Left colon (tissue), 2 donors: ENCODE results near the gene UQCRH. TPM values are rescaled to one million over a fixed set of nuclear protein-coding genes. Genes with fewer than 3 reads are reported as not detected.
"Not testable (repeated sequence)": the region's sequence is repeated elsewhere in the genome, so short reads cannot be mapped to it uniquely, and the experiment has no call there.

ENCODE experiments used
- ATAC-seq: fragments of 200-7000 bp; cut with Tn5 transposase; one replicate; pipeline ENCODE4 v1.9.1; 2020; ENCODE audit warnings: mild to moderate bottlenecking, moderate library complexity
- DNase-seq, 2 donors: peaks; one replicate each; pipeline ENCODE4 v3.0.0-alpha.2; 2020
- intact Hi-C, 2 donors: fragments of 100-400 bp; cut with DNase I in 1 of 2; cut with micrococcal nuclease in 1 of 2; formaldehyde crosslinking; loops; one replicate each; pipeline versions ENCODE4 v1.11.2 to v1.14.0; 2022; cut with DNase I, micrococcal nuclease
- total RNA-seq, 2 donors: library from RNA; stranded (reverse); fragmentation: NEBNext Ultra II Directional; extraction: Animal tissue kit (Norgen Biotek cat#: 25700); gene quantifications; one replicate each; pipeline ENCODE4 v1.2.1, GENCODE V29; 2021
- donor health status: DM: no; HTN: no; CAD: no.
- donor health status: DM: yes; HTN: yes; CAD: no.

UQCRH gene
- total RNA-seq, 2 donors from 2014 or later = 362 to 413 TPM

- DNase-seq = no peak
- ATAC-seq = no peak
Measured at GRCh38 chr1:46362158-46362557, 58.7 kb downstream of the UQCRH start.

GRCh38 chr1:46363121-46363520 is 59.6 kb downstream of the UQCRH start:
- DNase-seq (no peak), ATAC-seq (no peak)
- intact Hi-C loops = no loop called here

More at GRCh38 chr1:46362158-46362557, 58.7 kb downstream of the UQCRH start:
- intact Hi-C loops = no loop called here

GRCh38 chr1:46364612-46365011 is 61.1 kb downstream of the UQCRH start:
- no peak for ATAC-seq
- DNase-seq = no peak
- intact Hi-C loops = no loop called here

DNA sequence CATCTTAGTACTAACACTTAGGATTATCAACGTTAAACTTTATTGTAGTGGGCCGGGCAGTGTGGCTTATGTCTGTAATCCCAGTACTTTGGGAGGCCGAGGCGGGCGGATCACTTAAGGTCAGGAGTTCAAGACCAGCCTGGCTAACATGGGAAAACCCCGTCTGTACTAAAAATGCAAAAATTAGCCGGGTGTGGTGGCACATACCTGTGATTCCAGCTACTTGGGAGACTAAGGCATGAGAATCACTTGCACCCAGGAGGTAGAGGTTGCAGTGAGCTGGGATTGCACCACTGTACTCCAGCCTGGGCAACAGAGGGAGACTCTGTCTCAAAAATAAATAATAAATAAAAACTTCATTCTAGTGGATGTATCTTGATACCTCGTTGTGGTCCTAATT is 62.3 kb downstream of the UQCRH start:
- ATAC-seq, intact Hi-C loops, DNase-seq: not testable (repeated sequence)

Other genes with a start within 250 kb of the UQCRH start
- 1 to 10 TPM; 7.8 to 9.3 TPM for gene PIK3R3, start 171.1 kb upstream of the UQCRH start, total RNA-seq
- gene TSPAN1, start 128.6 kb upstream of the UQCRH start, total RNA-seq = 1,000 to 10,000 TPM; 1,260 to 2,050 TPM
- gene P3R3URF, start 127.2 kb upstream of the UQCRH start, total RNA-seq = not detected
- gene POMGNT1, start 105.3 kb upstream of the UQCRH start, total RNA-seq = 10 to 100 TPM; 27.3 to 31.9 TPM
- 1 to 10 TPM; 1.1 to 1.5 TPM for gene LURAP1, start 100.4 kb upstream of the UQCRH start, total RNA-seq
- gene RAD54L, start 55.9 kb upstream of the UQCRH start, total RNA-seq = 1 to 10 TPM; 2.8 to 7.4 TPM
- 10 to 100 TPM; 46.3 to 53.6 TPM for gene LRRC41, start 82 bp upstream of the UQCRH start, total RNA-seq
- 10 to 100 TPM; 16.8 to 22.1 TPM for gene NSUN4, start 37.1 kb downstream of the UQCRH start, total RNA-seq
- 10 to 100 TPM; 71.1 to 84.5 TPM for gene FAAH, start 90.6 kb downstream of the UQCRH start, total RNA-seq
- gene DMBX1, start 186.1 kb downstream of the UQCRH start, total RNA-seq = not detected
- not detected for gene KNCN, start 247.9 kb downstream of the UQCRH start, total RNA-seq